HEK293 (cell line): ENCODE data around the gene TIMM17B.

Experiments used
- CTCF ChIA-PET: fragments of 350-600 bp; formaldehyde crosslinking; extraction: SDS; loops from one replicate; lab custom pipeline; 2021; ENCODE audit warnings: antibody characterized with exemption; lab: Yijun Ruan, JAX
- POLR2A ChIA-PET: fragments of 300-600 bp; formaldehyde crosslinking; extraction: SDS; loops from one replicate; lab custom pipeline; 2020; ENCODE audit warnings: antibody characterized with exemption, inconsistent platforms; lab: Yijun Ruan, JAX
- H3K27ac ChIP-seq: fragments of 200-500 bp; sonication (Bioruptor generic); 2 replicates; pipeline ENCODE4 v1.5.1; 2014; ENCODE audit warnings: low read depth, low read length, control low read depth, inconsistent platforms; ENCODE audit errors: extremely low read depth
- H3K36me3 ChIP-seq, 2 experiments: fragments of 200-500 bp in 1 of 2; sonication (Bioruptor generic) in 1 of 2; 1 replicate in 1 of 2; 2 replicates in 1 of 2; pipeline ENCODE4 v1.5.1; 2014 to 2017; ENCODE audit warnings: inconsistent platforms in 2 of 2, low read length in 2 of 2; ENCODE audit not compliant: control insufficient read depth in 2 of 2, insufficient read depth in 1 of 2
- H3K4me1 ChIP-seq: fragments of 200-500 bp; sonication (Bioruptor generic); 2 replicates; pipeline ENCODE4 v1.5.1; 2014; ENCODE audit warnings: mild to moderate bottlenecking, low read length, inconsistent platforms; ENCODE audit not compliant: control insufficient read depth, insufficient read depth
- H3K4me3 ChIP-seq: 2 replicates; pipeline ENCODE4 v1.5.1; 2011; ENCODE audit warnings: low read depth, mild to moderate bottlenecking, control low read depth, low read length, moderate library complexity
- H3K9me3 ChIP-seq: fragments of 200-500 bp; sonication (Bioruptor generic); 2 replicates; pipeline ENCODE4 v1.5.1; 2014; ENCODE audit warnings: low read depth, low read length, inconsistent platforms; ENCODE audit not compliant: control insufficient read depth, insufficient read depth
- MZF1 ChIP-seq: fragments of 450-650 bp; formaldehyde crosslinking; IDR thresholded peaks from 2 replicates; pipeline ENCODE4 v1.5.1; 2017; ENCODE audit warnings: missing biosample characterization, missing genetic modification characterization, borderline replicate concordance
- SETDB1 ChIP-seq: IDR thresholded peaks from one replicate; pipeline ENCODE4 v1.6.1; 2017; ENCODE audit warnings: mild to moderate bottlenecking, low read length, moderate library complexity, mixed read lengths; ENCODE audit not compliant: insufficient read length
- YY2 ChIP-seq: fragments of 450-650 bp; formaldehyde crosslinking; IDR thresholded peaks from 2 replicates; pipeline ENCODE4 v1.5.1; 2016; ENCODE audit warnings: missing biosample characterization, missing genetic modification characterization
- ZBTB11 ChIP-seq: fragments of 450-650 bp; formaldehyde crosslinking; conservative IDR thresholded peaks from 2 replicates; pipeline ENCODE4 v1.5.1; 2016; ENCODE audit warnings: low read depth, missing biosample characterization, missing genetic modification characterization
- ZBTB17 ChIP-seq: fragments of 450-650 bp; formaldehyde crosslinking; IDR thresholded peaks from 2 replicates; pipeline ENCODE4 v1.5.1; 2016; ENCODE audit warnings: missing biosample characterization, missing genetic modification characterization
- ZBTB49 ChIP-seq: fragments of 450-650 bp; formaldehyde crosslinking; IDR thresholded peaks from 2 replicates; pipeline ENCODE4 v1.5.1; 2016; ENCODE audit warnings: missing biosample characterization, missing genetic modification characterization, low read depth
- ZFP69B ChIP-seq: fragments of 450-650 bp; formaldehyde crosslinking; IDR thresholded peaks from 2 replicates; pipeline ENCODE4 v1.5.1; 2016; ENCODE audit warnings: missing biosample characterization, missing genetic modification characterization
- ZNF132 ChIP-seq: fragments of 450-650 bp; formaldehyde crosslinking; IDR thresholded peaks from 2 replicates; pipeline ENCODE4 v1.5.1; 2017; ENCODE audit warnings: missing biosample characterization, missing genetic modification characterization, borderline replicate concordance
- ZNF148 ChIP-seq: fragments of 450-650 bp; formaldehyde crosslinking; IDR thresholded peaks from 2 replicates; pipeline ENCODE4 v1.5.0; 2017; ENCODE audit warnings: missing biosample characterization, missing genetic modification characterization, borderline replicate concordance
- ZNF23 ChIP-seq: fragments of 450-650 bp; formaldehyde crosslinking; IDR thresholded peaks from 2 replicates; pipeline ENCODE4 v1.5.1; 2016; ENCODE audit warnings: missing biosample characterization, missing genetic modification characterization, borderline replicate concordance
- ZNF274 ChIP-seq, 2 experiments: fragments of 200-500 bp in 1 of 2; fragments of 450-650 bp in 1 of 2; sonication (Bioruptor generic) in 1 of 2; formaldehyde crosslinking in 1 of 2; IDR thresholded peaks; 2 replicates each; pipeline versions ENCODE4 v1.5.1 to v1.6.1; 2014 to 2016; ENCODE audit warnings: borderline replicate concordance in 1 of 2, inconsistent platforms in 1 of 2, low read length in 1 of 2, missing biosample characterization in 1 of 2, missing genetic modification characterization in 1 of 2
- ZNF280C ChIP-seq: fragments of 450-650 bp; formaldehyde crosslinking; IDR thresholded peaks from 2 replicates; pipeline ENCODE4 v1.5.1; 2016; ENCODE audit warnings: missing biosample characterization, missing genetic modification characterization
- ZNF366 ChIP-seq: fragments of 450-650 bp; formaldehyde crosslinking; conservative IDR thresholded peaks from 2 replicates; pipeline ENCODE4 v1.5.1; 2016; ENCODE audit warnings: missing biosample characterization, missing genetic modification characterization
- ZNF48 ChIP-seq: fragments of 450-650 bp; formaldehyde crosslinking; IDR thresholded peaks from 2 replicates; pipeline ENCODE4 v1.5.1; 2016; ENCODE audit warnings: missing biosample characterization, missing genetic modification characterization
- ZNF558 ChIP-seq: fragments of 450-650 bp; formaldehyde crosslinking; IDR thresholded peaks from 2 replicates; pipeline ENCODE4 v1.5.1; 2016; ENCODE audit warnings: missing biosample characterization, missing genetic modification characterization
- ZNF571 ChIP-seq: fragments of 450-650 bp; formaldehyde crosslinking; IDR thresholded peaks from 2 replicates; pipeline ENCODE4 v1.5.0; 2017; ENCODE audit warnings: missing biosample characterization, missing genetic modification characterization
- ZNF629 ChIP-seq: fragments of 450-650 bp; formaldehyde crosslinking; IDR thresholded peaks from 2 replicates; pipeline ENCODE4 v1.5.1; 2017; ENCODE audit warnings: missing biosample characterization, missing genetic modification characterization
- TF ChIP-seq, protein P1 (sequence below): fragments of 450-650 bp; formaldehyde crosslinking; IDR thresholded peaks from 2 replicates; pipeline ENCODE4 v1.5.1; 2016; ENCODE audit warnings: missing biosample characterization, missing genetic modification characterization
- TF ChIP-seq, protein P2 (sequence below): fragments of 450-650 bp; formaldehyde crosslinking; IDR thresholded peaks from 2 replicates; pipeline ENCODE4; 2016; ENCODE audit warnings: missing biosample characterization, missing genetic modification characterization

Gene TIMM17B

GRCh38 chrX:48891402-48892288, 5.9 kb downstream of the TIMM17B start (continued):
- TF ChIP-seq, protein P1, sequence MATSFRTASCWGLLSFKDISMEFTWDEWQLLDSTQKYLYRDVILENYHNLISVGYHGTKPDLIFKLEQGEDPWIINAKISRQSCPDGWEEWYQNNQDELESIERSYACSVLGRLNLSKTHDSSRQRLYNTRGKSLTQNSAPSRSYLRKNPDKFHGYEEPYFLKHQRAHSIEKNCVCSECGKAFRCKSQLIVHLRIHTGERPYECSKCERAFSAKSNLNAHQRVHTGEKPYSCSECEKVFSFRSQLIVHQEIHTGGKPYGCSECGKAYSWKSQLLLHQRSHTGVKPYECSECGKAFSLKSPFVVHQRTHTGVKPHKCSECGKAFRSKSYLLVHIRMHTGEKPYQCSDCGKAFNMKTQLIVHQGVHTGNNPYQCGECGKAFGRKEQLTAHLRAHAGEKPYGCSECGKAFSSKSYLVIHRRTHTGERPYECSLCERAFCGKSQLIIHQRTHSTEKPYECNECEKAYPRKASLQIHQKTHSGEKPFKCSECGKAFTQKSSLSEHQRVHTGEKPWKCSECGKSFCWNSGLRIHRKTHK, result no peak
- no peak for TF ChIP-seq ZNF280C (tag by site-specific recombination)
- no peak for TF ChIP-seq ZNF48 (tag by site-specific recombination)

GRCh38 chrX:48890934-48891401, 6.6 kb downstream of the TIMM17B start:
- Histone ChIP-seq H3K4me3 (peak overlapping the region; percentile 40), H3K4me1 (no peaks in the 10 kb centered on the region), H3K27ac (peak overlapping the region; percentile 37; the same call in 1 of the 2 replicates), H3K36me3 (peaks cover 5 to 29% of the 10 kb centered on the region in 2 experiments), H3K9me3 (no peaks in the 10 kb centered on the region)
- CTCF ChIA-PET, result interaction anchor here (0.5 to 1.6 kb wide), 10 partner anchors 8 to 293 kb away, joined by 3 to 6 read pairs (median 3); partner anchors contain the start of gene PCSK1N
- POLR2A ChIA-PET, result interaction anchor here (1.0 to 1.9 kb wide), 7 partner anchors 13 to 215 kb away, joined by 3 to 10 read pairs (median 8); partner anchors contain the start of genes HDAC6 and SLC35A2
- TF ChIP-seq ZNF629 (tag by site-specific recombination) (no peak), ZNF148 (no peak), ZNF23 (tag by site-specific recombination) (no peak), SETDB1 (no peak), ZNF558 (no peak), ZNF132 (no peak), ZBTB11 (tag by site-specific recombination) (no peak), ZNF366 (tag by site-specific recombination) (peak; percentile 39; the same call in 1 of the 2 replicates), ZFP69B (no peak), ZNF274 (IDR thresholded peaks at IDR 0.05; ENCODE audit: low read length) (no peak), ZNF274 (tag by site-specific recombination; IDR thresholded peaks at IDR 0.05; ENCODE audit: borderline replicate concordance) (no peak), YY2 (tag by site-specific recombination) (no peak), ZBTB17 (tag by site-specific recombination) (no peak), ZBTB49 (no peak), MZF1 (tag by site-specific recombination) (no peak), ZNF571 (no peak)
- TF ChIP-seq, protein P2, sequence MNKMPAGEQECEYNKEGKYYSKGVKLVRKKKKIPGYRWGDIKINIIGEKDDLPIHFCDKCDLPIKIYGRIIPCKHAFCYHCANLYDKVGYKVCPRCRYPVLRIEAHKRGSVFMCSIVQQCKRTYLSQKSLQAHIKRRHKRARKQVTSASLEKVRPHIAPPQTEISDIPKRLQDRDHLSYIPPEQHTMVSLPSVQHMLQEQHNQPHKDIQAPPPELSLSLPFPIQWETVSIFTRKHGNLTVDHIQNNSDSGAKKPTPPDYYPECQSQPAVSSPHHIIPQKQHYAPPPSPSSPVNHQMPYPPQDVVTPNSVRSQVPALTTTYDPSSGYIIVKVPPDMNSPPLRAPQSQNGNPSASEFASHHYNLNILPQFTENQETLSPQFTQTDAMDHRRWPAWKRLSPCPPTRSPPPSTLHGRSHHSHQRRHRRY, result no peak
